Mammary epithelial cell (primary cell): ENCODE measurements around the gene IBA57.

Experiments
- CTCF ChIP-seq, 2 donors: IDR thresholded peaks in 1 of 2; conservative IDR thresholded peaks in 1 of 2; 2 replicates each; pipeline ENCODE4 v1.5.1; 2011 to 2012; ENCODE audit warnings: inconsistent platforms in 2 of 2, low read length in 2 of 2, mild to moderate bottlenecking in 2 of 2, control low read depth in 1 of 2, low read depth in 1 of 2; ENCODE audit not compliant: insufficient read depth in 1 of 2; ENCODE audit errors: extremely low read depth in 1 of 2
- EZH2 ChIP-seq: IDR thresholded peaks from 2 replicates; pipeline ENCODE4 v1.6.1; 2012; ENCODE audit warnings: low read length, inconsistent platforms, borderline replicate concordance

GRCh38 chr1:228171221-228171891, 5.8 kb downstream of the IBA57 start:
- TF ChIP-seq EZH2 (no peak), CTCF (conservative IDR thresholded peaks at IDR 0.05 in 1 of 2, IDR thresholded peaks at IDR 0.05 in 1 of 2; ENCODE audit: extremely low read depth in 1 of 2, insufficient read depth in 1 of 2, low read depth in 1 of 2, low read length in 2 of 2) (no peak)
